ENCODE measurements around the gene SPTBN4. TPM values are rescaled to one million over a fixed set of nuclear protein-coding genes. Genes with fewer than 3 reads are reported as not detected.

The SPTBN4 gene
- 12.9 and 18.4 TPM in 2 replicates for total RNA-seq

DNA sequence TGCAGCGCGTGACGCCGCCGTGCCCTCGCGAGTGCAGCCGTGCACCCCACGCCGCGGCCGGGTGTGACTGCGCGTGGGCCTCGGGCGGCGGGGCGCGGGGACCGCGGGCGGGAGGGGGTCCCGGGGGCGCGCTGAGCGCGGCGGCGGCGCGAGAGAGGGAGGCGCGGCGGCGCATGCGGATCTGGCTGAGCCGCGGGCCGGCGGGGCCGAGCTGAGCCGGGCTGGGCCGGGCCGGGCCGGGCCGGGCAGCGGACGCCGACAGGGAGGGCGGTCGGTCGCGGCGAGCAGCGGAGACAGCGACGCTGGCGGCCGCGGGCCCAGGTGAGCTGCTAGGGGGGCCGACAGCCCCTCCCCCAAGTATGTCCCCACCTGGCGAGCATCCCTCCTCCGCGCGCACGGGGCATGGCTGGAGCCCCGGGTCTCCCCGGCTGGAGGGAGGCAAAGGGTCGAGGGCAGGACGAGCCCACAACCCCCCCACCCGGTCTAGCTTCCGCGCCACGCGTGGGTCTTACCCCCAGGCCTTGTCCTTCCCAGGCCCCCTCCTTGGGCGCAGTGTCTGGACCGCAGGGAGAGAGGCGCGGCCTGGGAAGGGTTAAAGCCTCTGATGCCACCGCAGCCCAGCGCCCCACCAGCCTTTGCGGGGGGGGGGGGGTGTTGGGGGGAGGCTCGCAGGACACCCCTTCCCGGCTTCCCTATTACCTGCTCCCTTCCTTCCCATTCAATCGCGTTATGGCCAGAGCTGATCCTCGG lies at the start of gene SPTBN4:
SPTBN4 (plus strand) TSS at position 17 of the 750 bp plus-strand sequence. CDS start 5,621 bp downstream, outside the sequence.

DNA sequence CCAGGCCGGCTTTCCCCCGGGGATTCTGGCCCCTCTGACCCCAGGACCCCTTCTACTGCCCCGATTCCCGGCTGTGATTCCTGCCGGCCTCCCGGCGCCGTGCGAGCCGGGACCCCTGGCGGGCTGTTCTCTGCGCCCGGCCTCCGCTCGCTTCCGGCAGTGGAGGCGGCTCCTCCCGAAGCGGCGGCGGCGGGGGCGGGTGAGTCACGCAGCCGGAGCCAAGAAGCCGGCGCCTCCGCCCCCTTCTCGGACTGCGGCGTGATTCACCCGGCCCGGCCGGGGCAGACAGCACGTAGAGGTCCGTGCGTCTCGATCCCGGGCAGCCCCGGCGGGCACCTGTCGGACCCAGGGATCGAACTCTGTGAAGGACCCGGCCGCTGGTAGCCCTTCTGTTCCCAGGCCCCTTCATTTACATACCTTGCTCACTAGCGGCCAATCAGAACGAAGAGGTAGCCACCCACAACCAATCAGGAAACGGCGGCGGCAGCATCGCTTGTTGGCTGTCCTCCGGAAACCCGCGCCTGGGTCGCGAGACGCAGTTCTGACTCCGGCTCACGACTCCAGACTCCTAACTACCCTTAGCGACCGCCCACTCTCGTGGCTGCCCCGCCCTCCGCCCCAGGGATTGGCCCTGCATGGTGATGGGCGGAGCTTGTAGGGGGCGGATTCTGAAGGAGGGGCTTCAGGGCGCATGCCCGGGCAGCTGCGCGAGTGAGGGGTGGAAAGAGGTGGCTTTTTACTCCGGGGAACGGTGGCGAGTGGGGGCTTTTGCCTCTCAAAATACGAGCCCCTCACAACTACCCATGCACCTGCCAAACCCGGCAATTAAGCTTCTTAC lies 41.1 kb upstream of the SPTBN4 start, which contains the start of gene SERTAD1:
SERTAD1 (minus strand) TSS at position 543 of the 838 bp plus-strand sequence. CDS start 2,446 bp downstream, outside the sequence.

DNA sequence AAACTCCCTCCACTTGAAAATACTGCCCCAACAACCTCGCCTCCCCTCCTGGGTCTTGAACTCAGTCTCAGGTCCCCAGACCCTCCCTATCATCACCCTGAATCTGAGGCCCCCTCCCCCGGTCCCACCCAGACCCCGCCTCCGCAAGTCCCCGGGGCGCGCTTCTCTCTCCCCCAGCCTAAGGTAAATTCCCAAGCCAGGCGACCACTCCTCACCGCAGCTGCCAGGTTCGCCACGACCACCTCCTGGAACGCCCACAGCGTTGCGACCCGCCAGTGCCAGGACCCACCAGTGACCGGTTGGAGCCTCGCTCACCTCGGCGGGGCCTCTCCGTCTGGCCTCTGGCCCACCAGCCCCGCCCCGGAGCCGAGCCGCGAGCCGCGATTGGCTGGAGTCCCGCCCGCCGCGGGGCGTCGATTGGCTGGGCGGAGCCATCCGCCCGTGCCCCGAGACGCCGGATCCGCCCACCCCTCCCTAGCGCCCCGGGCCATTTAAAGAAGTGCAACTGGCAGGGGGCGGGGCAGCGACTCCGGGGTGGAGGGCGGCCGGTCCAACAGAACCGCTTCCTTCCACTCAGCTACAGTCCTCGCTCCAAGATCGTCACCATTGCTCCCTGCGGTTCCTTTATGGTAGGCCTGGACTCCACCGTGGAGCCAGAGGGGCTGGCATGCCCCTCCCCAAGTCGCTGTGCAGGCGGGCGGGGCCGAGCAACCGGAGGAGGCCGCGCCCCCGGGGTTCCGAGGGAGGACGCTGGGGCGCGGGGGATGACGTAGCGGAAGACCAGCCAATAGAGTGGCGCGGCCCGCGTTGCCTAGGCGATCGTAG lies 22.6 kb upstream of the SPTBN4 start, which contains the start of gene SERTAD3:
SERTAD3 (minus strand) TSS at position 336 of the 825 bp plus-strand sequence. CDS start 2,255 bp downstream, outside the sequence.

DNA sequence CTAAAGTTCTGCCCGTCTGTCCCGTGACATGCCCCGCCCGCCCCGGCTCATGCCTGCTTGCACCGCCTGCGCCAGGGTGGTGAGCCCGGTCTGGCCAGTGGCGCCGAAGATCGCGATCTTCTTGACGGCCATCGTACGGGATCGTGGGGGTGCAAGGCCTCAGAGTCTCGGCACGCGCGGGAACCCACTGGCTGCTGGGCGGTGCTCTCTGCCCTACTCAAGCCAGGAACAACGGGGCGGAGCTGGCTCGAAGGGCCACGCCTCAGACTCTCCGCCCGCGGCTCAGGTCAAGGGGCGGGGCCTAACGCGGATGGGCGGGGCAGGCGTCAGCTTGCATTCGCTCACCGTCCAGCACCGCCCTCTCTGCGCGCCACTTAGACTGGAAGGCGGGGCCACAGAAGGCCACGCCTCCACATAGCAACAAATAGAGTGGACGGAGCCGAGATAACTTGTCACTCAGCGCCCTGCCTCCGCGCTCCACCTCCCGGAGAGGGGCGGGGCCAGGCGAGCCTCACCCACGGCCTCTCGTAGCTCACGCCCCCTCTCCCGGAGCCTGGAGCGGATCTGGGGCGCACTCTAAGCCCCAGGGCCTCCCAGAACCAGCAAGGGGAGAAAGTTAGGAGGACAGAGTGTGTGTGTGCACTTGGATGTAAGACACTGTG lies 1.1 kb upstream of the SPTBN4 start, which contains the start of gene BLVRB:
BLVRB (minus strand) TSS at position 189 of the 662 bp plus-strand sequence; CDS start at position 132, 57 bp downstream.

DNA sequence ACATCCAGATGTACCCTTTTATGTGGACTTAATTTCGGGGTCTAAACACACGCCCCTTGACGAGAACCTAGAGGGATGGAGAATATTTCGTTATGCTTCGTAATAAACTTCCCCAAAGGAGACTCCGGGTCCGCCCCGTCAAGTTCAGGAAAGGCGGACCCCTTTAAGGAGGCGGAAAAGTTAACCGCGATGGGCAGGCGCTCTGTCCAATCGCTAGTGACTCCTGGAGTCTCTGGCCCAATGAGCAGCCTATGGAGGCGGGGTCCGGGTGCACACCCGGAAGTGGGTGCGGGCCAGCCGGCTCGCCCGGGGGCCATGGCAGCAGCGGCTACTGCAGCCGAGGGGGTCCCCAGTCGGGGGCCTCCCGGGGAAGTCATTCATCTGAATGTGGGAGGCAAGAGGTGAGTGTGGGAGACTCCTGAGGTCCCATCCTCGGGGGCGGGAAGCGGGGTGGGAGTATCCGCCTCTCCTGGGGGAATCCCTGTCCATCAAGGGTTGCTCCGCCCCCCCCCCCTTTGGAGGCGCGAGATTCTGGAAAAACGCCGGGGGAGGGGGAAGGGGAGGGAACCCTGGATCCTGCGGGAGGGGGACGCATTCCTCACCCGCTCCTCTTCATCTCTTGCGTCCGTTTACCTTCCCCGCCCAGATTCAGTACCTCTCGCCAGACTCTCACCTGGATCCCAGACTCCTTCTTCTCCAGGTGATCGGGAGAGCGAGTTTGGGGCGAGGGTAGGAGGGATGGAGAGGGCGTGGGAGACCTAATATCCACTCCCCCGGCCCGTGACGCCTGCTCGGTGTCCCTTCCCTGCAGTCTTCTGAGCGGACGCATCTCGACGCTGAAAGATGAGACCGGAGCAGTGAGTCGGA lies 110.0 kb downstream of the SPTBN4 start, which contains the start of gene SHKBP1:
SHKBP1 (plus strand) TSS at position 289 of the 867 bp plus-strand sequence; CDS start at position 316, 27 bp downstream.

DNA sequence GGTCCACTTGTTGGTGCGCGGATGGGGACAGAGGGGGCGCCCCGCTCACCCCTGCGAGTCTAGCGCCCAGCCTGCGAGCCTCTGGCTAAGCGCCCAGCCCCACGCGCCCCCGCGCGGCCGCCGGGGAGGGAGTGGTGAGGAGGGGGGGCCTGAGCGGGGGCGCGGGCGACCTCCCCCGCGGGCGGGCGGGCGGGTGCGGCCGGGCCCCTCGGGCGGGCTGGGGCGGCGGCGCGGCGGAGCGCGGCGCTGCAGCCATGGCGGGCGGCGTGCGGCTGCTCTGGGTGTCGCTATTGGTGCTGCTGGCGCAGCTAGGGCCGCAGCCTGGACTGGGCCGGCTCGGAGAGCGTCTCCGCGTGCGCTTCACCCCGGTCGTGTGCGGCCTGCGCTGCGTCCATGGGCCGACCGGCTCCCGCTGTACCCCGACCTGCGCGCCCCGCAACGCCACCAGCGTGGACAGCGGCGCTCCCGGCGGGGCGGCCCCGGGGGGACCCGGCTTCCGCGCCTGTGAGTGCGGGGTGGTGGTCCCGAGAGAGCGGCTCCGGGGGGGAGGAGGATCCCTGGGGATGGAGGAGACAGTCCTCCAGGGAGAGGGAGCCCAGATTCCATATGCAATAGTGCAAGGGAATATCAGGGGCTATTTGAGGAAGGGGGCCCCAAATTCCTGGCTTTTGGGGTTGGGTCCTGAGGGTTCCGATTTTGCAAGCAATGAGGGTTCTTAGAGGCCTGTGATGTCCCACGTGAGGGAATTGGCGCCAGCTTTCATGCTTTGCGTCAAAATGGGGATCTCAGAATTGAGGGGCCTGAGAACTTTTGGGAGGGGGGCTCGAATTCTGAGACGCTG lies 134.6 kb downstream of the SPTBN4 start, which contains the start of gene LTBP4:
LTBP4 (plus strand) TSS at position 236 of the 841 bp plus-strand sequence; CDS start at position 255, 19 bp downstream.

Other genes with a start within 250 kb of the SPTBN4 start
- gene TTC9B, start 248.6 kb upstream of the SPTBN4 start, total RNA-seq, result 0.17 TPM in 1 of 2 replicates, not detected in the other
- 0.33 and 0.58 TPM in 2 replicates for gene CCNP, start 240.3 kb upstream of the SPTBN4 start, total RNA-seq
- 143 and 162 TPM in 2 replicates for gene AKT2, start 181.7 kb upstream of the SPTBN4 start, total RNA-seq
- 6.0 and 8.1 TPM in 2 replicates for gene C19orf47, start 118.6 kb upstream of the SPTBN4 start, total RNA-seq
- 199 and 478 TPM in 2 replicates for gene PLD3, start 118.3 kb upstream of the SPTBN4 start, total RNA-seq
- 0.17 TPM in 1 of 2 replicates, not detected in the other for gene HIPK4, start 76.8 kb upstream of the SPTBN4 start, total RNA-seq
- 2.2 and 3.8 TPM in 2 replicates for gene PRX, start 53.6 kb upstream of the SPTBN4 start, total RNA-seq
- gene SERTAD1, start 41.0 kb upstream of the SPTBN4 start, total RNA-seq, result 15.9 and 19.4 TPM in 2 replicates
- 16.0 and 18.6 TPM in 2 replicates for gene SERTAD3, start 22.7 kb upstream of the SPTBN4 start, total RNA-seq
- gene BLVRB, start 1.3 kb upstream of the SPTBN4 start, total RNA-seq, result 179 and 187 TPM in 2 replicates
- gene SHKBP1, start 109.9 kb downstream of the SPTBN4 start, total RNA-seq, result 63.8 and 82.6 TPM in 2 replicates
- gene LTBP4, start 134.4 kb downstream of the SPTBN4 start, total RNA-seq, result 161 and 308 TPM in 2 replicates
- gene NUMBL, start 223.7 kb downstream of the SPTBN4 start, total RNA-seq, result 91.5 and 93.2 TPM in 2 replicates
- gene COQ8B, start 249.9 kb downstream of the SPTBN4 start, total RNA-seq, result 51.5 and 60.7 TPM in 2 replicates

All from smooth muscle cell of trachea (primary cell).